A549 (cell line): ENCODE measurements around the gene ZNF138.

Experiments
- HDAC2 ChIP-seq: fragments of 200-600 bp; sonication (generic); IDR thresholded peaks from 2 replicates; pipeline ENCODE4 v1.6.1; 2016
- JUN ChIP-seq, 2 experiments: fragments of >200 bp; sonication (Bioruptor Twin); formaldehyde crosslinking; IDR thresholded peaks; 2 replicates in 1 of 2; 3 replicates in 1 of 2; pipeline ENCODE4 v1.6.1; 2016 to 2017
- MAZ ChIP-seq: fragments of 150-350 bp; IDR thresholded peaks from 2 replicates; pipeline ENCODE4 v1.6.1; 2014; ENCODE audit warnings: antibody characterized with exemption, low read depth, low read length, borderline replicate concordance
- MYC ChIP-seq: IDR thresholded peaks from 2 replicates; pipeline ENCODE4 v1.6.1; 2012; ENCODE audit warnings: mild to moderate bottlenecking, inconsistent platforms, low read length, improper control_type of control experiment, borderline replicate concordance
- NPAS2 ChIP-seq: fragments of 250-450 bp; sonication (Bioruptor Pico); IDR thresholded peaks from 2 replicates; pipeline ENCODE4 v1.8.0; 2022; ENCODE audit warnings: mild to moderate bottlenecking, moderate library complexity, borderline replicate concordance
- ZNF302 ChIP-seq: fragments of 250-450 bp; sonication (Bioruptor Pico); IDR thresholded peaks from 2 replicates; pipeline ENCODE4 v1.9.0; 2021; ENCODE audit warnings: inconsistent platforms, mild to moderate bottlenecking, moderate library complexity
- TF ChIP-seq, protein P1 (sequence below): fragments of >200 bp; sonication (Bioruptor Twin); formaldehyde crosslinking; IDR thresholded peaks from 3 replicates; pipeline ENCODE4 v1.5.1; 2016
- TF ChIP-seq, protein P2 (sequence below): fragments of 150-350 bp; IDR thresholded peaks from 2 replicates; pipeline ENCODE4 v1.6.1; 2014; ENCODE audit warnings: low read depth, mild to moderate bottlenecking, low read length
- TF ChIP-seq, protein P3 (sequence below): IDR thresholded peaks from 2 replicates; pipeline ENCODE4 v1.6.1; 2012
- TF ChIP-seq, protein P4 (sequence below): fragments of 200-600 bp; sonication (generic); IDR thresholded peaks from 2 replicates; pipeline ENCODE4 v1.6.1; 2016; ENCODE audit warnings: antibody characterized with exemption, mild to moderate bottlenecking, moderate library complexity
- TF ChIP-seq, protein P5 (sequence below): IDR thresholded peaks from 2 replicates; pipeline ENCODE4 v1.6.1; 2012

DNA sequence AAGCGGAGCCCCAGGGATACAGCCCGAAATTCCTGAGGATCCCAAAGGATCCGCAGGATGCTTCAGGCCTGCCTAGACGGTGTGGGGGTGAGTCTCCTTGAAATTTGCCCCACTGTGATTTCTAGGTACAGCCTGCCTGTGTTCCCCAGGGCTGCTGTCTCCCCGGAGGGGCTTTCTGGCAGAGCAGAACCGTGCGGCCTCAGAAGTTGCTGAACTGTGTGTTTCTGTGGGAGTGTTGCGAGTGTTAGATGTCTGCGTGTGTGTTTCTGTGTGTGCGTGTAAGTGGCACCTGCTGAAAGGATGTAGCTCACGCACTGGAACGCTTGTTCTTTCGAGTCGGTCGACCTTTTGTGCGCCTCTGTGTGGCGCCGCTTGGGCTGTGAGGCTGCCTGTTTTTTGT is 81.0 kb downstream of the ZNF138 start:
- no peak for TF ChIP-seq MAZ
- TF ChIP-seq, protein P1, sequence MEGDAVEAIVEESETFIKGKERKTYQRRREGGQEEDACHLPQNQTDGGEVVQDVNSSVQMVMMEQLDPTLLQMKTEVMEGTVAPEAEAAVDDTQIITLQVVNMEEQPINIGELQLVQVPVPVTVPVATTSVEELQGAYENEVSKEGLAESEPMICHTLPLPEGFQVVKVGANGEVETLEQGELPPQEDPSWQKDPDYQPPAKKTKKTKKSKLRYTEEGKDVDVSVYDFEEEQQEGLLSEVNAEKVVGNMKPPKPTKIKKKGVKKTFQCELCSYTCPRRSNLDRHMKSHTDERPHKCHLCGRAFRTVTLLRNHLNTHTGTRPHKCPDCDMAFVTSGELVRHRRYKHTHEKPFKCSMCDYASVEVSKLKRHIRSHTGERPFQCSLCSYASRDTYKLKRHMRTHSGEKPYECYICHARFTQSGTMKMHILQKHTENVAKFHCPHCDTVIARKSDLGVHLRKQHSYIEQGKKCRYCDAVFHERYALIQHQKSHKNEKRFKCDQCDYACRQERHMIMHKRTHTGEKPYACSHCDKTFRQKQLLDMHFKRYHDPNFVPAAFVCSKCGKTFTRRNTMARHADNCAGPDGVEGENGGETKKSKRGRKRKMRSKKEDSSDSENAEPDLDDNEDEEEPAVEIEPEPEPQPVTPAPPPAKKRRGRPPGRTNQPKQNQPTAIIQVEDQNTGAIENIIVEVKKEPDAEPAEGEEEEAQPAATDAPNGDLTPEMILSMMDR, result no peak
- TF ChIP-seq, protein P2, sequence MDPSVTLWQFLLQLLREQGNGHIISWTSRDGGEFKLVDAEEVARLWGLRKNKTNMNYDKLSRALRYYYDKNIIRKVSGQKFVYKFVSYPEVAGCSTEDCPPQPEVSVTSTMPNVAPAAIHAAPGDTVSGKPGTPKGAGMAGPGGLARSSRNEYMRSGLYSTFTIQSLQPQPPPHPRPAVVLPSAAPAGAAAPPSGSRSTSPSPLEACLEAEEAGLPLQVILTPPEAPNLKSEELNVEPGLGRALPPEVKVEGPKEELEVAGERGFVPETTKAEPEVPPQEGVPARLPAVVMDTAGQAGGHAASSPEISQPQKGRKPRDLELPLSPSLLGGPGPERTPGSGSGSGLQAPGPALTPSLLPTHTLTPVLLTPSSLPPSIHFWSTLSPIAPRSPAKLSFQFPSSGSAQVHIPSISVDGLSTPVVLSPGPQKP, result no peak
- TF ChIP-seq MYC, result no peak
- TF ChIP-seq, protein P3, sequence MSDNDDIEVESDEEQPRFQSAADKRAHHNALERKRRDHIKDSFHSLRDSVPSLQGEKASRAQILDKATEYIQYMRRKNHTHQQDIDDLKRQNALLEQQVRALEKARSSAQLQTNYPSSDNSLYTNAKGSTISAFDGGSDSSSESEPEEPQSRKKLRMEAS, result no peak
- TF ChIP-seq HDAC2, result no peak
- TF ChIP-seq ZNF302 (CRISPR knock-in tag), result no peak
- TF ChIP-seq, protein P4, sequence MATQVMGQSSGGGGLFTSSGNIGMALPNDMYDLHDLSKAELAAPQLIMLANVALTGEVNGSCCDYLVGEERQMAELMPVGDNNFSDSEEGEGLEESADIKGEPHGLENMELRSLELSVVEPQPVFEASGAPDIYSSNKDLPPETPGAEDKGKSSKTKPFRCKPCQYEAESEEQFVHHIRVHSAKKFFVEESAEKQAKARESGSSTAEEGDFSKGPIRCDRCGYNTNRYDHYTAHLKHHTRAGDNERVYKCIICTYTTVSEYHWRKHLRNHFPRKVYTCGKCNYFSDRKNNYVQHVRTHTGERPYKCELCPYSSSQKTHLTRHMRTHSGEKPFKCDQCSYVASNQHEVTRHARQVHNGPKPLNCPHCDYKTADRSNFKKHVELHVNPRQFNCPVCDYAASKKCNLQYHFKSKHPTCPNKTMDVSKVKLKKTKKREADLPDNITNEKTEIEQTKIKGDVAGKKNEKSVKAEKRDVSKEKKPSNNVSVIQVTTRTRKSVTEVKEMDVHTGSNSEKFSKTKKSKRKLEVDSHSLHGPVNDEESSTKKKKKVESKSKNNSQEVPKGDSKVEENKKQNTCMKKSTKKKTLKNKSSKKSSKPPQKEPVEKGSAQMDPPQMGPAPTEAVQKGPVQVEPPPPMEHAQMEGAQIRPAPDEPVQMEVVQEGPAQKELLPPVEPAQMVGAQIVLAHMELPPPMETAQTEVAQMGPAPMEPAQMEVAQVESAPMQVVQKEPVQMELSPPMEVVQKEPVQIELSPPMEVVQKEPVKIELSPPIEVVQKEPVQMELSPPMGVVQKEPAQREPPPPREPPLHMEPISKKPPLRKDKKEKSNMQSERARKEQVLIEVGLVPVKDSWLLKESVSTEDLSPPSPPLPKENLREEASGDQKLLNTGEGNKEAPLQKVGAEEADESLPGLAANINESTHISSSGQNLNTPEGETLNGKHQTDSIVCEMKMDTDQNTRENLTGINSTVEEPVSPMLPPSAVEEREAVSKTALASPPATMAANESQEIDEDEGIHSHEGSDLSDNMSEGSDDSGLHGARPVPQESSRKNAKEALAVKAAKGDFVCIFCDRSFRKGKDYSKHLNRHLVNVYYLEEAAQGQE, result no peak
- no peak for TF ChIP-seq JUN (IDR thresholded peaks at IDR 0.05)
- TF ChIP-seq, protein P5, sequence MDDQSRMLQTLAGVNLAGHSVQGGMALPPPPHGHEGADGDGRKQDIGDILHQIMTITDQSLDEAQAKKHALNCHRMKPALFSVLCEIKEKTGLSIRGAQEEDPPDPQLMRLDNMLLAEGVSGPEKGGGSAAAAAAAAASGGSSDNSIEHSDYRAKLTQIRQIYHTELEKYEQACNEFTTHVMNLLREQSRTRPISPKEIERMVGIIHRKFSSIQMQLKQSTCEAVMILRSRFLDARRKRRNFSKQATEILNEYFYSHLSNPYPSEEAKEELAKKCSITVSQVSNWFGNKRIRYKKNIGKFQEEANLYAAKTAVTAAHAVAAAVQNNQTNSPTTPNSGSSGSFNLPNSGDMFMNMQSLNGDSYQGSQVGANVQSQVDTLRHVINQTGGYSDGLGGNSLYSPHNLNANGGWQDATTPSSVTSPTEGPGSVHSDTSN, result no peak
- TF ChIP-seq NPAS2 (CRISPR knock-in tag), result no peak
